ENCODE measurements around the gene SLF2.

GRCh38 chr10:100972904-100973535, 60.3 kb downstream of the SLF2 start:
- TF ChIP-seq TCF12 (IDR thresholded peaks at IDR 0.05; ENCODE audit: low read depth, low read length): no peak
- TF ChIP-seq, protein P1, sequence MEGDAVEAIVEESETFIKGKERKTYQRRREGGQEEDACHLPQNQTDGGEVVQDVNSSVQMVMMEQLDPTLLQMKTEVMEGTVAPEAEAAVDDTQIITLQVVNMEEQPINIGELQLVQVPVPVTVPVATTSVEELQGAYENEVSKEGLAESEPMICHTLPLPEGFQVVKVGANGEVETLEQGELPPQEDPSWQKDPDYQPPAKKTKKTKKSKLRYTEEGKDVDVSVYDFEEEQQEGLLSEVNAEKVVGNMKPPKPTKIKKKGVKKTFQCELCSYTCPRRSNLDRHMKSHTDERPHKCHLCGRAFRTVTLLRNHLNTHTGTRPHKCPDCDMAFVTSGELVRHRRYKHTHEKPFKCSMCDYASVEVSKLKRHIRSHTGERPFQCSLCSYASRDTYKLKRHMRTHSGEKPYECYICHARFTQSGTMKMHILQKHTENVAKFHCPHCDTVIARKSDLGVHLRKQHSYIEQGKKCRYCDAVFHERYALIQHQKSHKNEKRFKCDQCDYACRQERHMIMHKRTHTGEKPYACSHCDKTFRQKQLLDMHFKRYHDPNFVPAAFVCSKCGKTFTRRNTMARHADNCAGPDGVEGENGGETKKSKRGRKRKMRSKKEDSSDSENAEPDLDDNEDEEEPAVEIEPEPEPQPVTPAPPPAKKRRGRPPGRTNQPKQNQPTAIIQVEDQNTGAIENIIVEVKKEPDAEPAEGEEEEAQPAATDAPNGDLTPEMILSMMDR (IDR thresholded peaks at IDR 0.05; ENCODE audit: control extremely low read depth in 1 of 3, insufficient read depth in 1 of 3, low read depth in 1 of 3, low read length in 3 of 3): no peak
- no peak for TF ChIP-seq POLR2AphosphoS5 (IDR thresholded peaks at IDR 0.05; ENCODE audit: low read depth, low read length)
- no peak for TF ChIP-seq EZH2 (IDR thresholded peaks at IDR 0.05; ENCODE audit: low read depth, low read length, severe bottlenecking)
